ENCODE measurements around the gene ABLIM3. TPM values are rescaled to one million over a fixed set of nuclear protein-coding genes. Genes with fewer than 3 reads are reported as not detected.

The ABLIM3 gene
- total RNA-seq, 3 donors from 2014 or later = 26.3 to 61.9 (median 57.4) TPM

DNA sequence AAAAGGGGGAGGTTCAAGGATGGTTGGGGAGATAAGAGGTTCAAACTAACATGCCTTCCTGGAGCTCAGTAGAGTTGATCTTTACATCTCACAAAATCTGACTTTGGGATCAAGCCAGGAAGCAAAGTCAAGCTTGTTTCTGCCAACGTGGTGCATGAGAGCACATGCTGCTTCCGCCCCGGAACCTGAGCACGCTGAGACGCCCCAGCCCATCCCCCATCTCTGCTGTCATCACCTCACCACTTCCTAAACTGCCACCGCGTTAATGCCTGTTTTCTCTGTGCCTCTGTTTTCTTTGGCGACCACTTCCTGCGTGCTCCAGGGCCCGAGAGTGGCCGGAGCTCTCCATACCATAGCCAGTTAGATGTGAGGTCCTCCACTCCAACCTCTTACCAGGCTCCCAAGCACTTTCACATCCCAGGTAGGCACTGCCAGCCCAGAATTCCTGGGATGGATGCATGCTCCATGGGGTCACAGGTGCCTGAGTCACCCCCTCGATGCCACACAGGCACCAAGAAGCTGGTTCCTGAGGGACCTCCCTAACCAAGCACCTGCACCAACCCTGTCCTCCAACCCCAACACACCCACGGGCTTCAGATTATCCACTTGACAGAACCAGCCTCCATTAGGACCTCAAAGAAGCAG, 99.2 kb downstream of the ABLIM3 start:
- DNase-seq (ENCODE audit: low spot score in 2 of 2) = no peak
- Histone ChIP-seq H3K4me3 (no peak overlapping the region), H3K9me3 (no peaks in the 10 kb centered on the region), H3K27ac (no peak overlapping the region), H3K4me1 (no peaks in the 10 kb centered on the region), H3K27me3 (no peaks in the 10 kb centered on the region), H3K36me3 (no peaks in the 10 kb centered on the region)
- intact Hi-C loops (cut with DNase I; ENCODE audit: low total_unique reads) = no loop called here
- no peak for TF ChIP-seq POLR2A (IDR thresholded peaks at IDR 0.05)
- TF ChIP-seq, protein P1, sequence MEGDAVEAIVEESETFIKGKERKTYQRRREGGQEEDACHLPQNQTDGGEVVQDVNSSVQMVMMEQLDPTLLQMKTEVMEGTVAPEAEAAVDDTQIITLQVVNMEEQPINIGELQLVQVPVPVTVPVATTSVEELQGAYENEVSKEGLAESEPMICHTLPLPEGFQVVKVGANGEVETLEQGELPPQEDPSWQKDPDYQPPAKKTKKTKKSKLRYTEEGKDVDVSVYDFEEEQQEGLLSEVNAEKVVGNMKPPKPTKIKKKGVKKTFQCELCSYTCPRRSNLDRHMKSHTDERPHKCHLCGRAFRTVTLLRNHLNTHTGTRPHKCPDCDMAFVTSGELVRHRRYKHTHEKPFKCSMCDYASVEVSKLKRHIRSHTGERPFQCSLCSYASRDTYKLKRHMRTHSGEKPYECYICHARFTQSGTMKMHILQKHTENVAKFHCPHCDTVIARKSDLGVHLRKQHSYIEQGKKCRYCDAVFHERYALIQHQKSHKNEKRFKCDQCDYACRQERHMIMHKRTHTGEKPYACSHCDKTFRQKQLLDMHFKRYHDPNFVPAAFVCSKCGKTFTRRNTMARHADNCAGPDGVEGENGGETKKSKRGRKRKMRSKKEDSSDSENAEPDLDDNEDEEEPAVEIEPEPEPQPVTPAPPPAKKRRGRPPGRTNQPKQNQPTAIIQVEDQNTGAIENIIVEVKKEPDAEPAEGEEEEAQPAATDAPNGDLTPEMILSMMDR (IDR thresholded peaks at IDR 0.05) = no peak
- TF ChIP-seq POLR2AphosphoS5 (IDR thresholded peaks at IDR 0.05) = no peak

GRCh38 chr5:149242339-149242738, 101.0 kb downstream of the ABLIM3 start:
- no peaks in the 10 kb centered on the region for H3K36me3 ChIP-seq
- TF ChIP-seq, protein P1 (IDR thresholded peaks at IDR 0.05) = no peak
- TF ChIP-seq POLR2AphosphoS5 (IDR thresholded peaks at IDR 0.05) = no peak
- TF ChIP-seq POLR2A (IDR thresholded peaks at IDR 0.05) = no peak
- no peak for DNase-seq (ENCODE audit: low spot score in 2 of 2)
- H3K27me3 ChIP-seq = no peaks in the 10 kb centered on the region
- H3K4me3 ChIP-seq = no peak overlapping the region
- H3K27ac ChIP-seq = no peak overlapping the region
- intact Hi-C loops (cut with DNase I; ENCODE audit: low total_unique reads) = no loop called here
- H3K9me3 ChIP-seq = no peaks in the 10 kb centered on the region
- no peaks in the 10 kb centered on the region for H3K4me1 ChIP-seq

DNA sequence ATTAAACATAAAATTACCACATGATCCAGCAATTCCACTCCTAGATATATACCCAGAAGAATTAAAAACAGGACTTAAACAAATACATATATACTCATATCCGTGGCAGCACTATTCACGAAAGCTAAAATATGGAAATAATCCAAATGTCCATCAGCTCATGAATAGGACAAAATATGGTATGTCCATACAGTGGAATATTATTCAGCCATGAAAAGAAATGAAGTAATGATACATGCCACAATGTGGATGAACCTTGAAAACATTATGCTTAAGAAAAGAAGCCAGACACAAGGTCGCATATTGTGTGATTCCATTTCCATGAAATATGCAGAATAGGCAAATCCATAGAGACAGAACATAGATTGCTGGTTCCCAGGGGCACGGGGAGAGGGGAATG, 105.6 kb downstream of the ABLIM3 start:
- no peak for DNase-seq (ENCODE audit: low spot score in 2 of 2)
- no peaks in the 10 kb centered on the region for H3K36me3 ChIP-seq
- no peak overlapping the region for H3K4me3 ChIP-seq
- no peaks in the 10 kb centered on the region for H3K9me3 ChIP-seq
- intact Hi-C loops (cut with DNase I; ENCODE audit: low total_unique reads) = no loop called here
- no peaks in the 10 kb centered on the region for H3K27me3 ChIP-seq
- no peaks in the 10 kb centered on the region for H3K4me1 ChIP-seq
- TF ChIP-seq, protein P1 (IDR thresholded peaks at IDR 0.05) = no peak
- TF ChIP-seq POLR2A (IDR thresholded peaks at IDR 0.05) = no peak
- no peak overlapping the region for H3K27ac ChIP-seq

- no peaks in the 10 kb centered on the region for H3K27me3 ChIP-seq
- H3K4me3 ChIP-seq = no peak overlapping the region
- no peaks in the 10 kb centered on the region for H3K4me1 ChIP-seq
- TF ChIP-seq POLR2AphosphoS5 (IDR thresholded peaks at IDR 0.05) (no peak), POLR2A (IDR thresholded peaks at IDR 0.05) (no peak)
- TF ChIP-seq, protein P1 (IDR thresholded peaks at IDR 0.05) = no peak
- H3K9me3 ChIP-seq = no peaks in the 10 kb centered on the region
- H3K27ac ChIP-seq = no peak overlapping the region
- intact Hi-C loops (cut with DNase I; ENCODE audit: low total_unique reads) = no loop called here
- DNase-seq (ENCODE audit: low spot score in 2 of 2) = no peak
- no peaks in the 10 kb centered on the region for H3K36me3 ChIP-seq
Observed at GRCh38 chr5:149247726-149248125, 106.4 kb downstream of the ABLIM3 start.

DNA sequence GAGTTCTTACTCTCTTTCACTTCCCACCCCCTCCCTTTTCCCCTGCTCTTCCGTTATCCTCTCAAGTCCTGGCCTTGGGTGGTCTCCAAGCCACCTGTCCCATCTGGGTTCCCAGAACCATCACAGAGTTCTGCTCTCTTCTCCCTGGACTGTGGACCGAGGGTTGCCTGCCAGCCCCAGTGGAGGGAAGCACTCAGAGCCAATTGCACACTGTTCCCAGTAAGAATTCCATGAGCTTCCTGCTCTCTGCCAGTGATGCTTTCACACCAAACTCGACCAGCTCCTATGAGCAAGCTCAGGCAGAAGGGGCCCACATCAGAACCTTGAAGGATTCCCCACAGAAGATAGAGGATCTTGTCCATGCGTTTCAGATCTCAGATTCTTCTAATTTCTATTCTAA, 110.3 kb downstream of the ABLIM3 start:
- Histone ChIP-seq H3K36me3 (no peaks in the 10 kb centered on the region), H3K4me1 (no peaks in the 10 kb centered on the region), H3K4me3 (no peak overlapping the region), H3K9me3 (no peaks in the 10 kb centered on the region), H3K27me3 (no peaks in the 10 kb centered on the region), H3K27ac (no peak overlapping the region)
- peak in 1 of 2 donors; percentile 31 for DNase-seq (ENCODE audit: low spot score in 2 of 2)
- TF ChIP-seq POLR2A (IDR thresholded peaks at IDR 0.05) (no peak), POLR2AphosphoS5 (IDR thresholded peaks at IDR 0.05) (no peak)
- TF ChIP-seq, protein P1 (IDR thresholded peaks at IDR 0.05) = no peak
- intact Hi-C loops (cut with DNase I; ENCODE audit: low total_unique reads) = no loop called here

All from breast epithelium (tissue), 4 donors.